GM18867 (cell line): ENCODE results near the gene EEF1G.
"Not testable (repeated sequence)": the region's sequence is repeated elsewhere in the genome, so short reads cannot be mapped to it uniquely, and the experiment has no call there.

Source experiments
- ATAC-seq: cut with Tn5 transposase; IDR thresholded peaks from one replicate; pipeline ENCODE4 v1.9.1; 2021; ENCODE audit warnings: mild to moderate bottlenecking, moderate library complexity; ENCODE audit not compliant: unreplicated experiment

EEF1G gene

DNA sequence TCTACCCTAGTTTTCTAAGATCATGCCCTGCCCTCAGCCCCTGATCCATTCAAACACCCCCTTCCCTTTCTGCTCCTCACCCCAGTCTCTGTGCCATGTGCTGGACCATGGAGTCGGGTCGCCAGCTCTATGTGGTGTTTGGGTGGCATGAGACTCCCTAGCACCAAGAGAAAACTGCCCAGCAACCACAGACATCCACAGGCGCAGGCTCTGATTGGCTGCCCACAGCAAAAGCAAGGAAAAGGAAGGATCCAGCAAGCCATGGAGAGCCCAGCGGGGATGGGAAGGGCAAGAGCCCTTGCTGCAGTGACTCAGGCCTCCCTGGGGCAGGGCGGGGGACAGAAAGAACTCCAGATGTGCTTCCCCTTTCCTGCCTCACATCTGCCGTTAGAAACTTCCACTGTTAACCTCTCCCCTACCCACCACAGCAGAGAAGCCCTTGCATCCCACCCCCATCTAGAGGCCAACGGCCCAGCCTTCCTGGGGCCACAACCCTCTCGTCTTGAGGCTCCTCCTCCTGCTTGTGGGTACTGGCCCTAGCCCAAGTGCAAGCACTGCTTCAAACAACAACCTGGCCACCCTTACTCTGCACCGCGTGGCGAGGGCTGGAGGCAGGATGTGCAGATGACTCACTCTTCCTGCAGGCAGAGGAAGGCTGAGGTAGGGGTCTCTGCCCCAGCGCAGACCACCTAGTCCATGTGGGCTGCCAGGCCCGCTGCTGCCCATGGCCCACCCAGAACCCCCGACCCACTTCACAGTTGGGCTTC lies 17.4 kb downstream of the EEF1G start:
- ATAC-seq: peak; percentile 39

DNA sequence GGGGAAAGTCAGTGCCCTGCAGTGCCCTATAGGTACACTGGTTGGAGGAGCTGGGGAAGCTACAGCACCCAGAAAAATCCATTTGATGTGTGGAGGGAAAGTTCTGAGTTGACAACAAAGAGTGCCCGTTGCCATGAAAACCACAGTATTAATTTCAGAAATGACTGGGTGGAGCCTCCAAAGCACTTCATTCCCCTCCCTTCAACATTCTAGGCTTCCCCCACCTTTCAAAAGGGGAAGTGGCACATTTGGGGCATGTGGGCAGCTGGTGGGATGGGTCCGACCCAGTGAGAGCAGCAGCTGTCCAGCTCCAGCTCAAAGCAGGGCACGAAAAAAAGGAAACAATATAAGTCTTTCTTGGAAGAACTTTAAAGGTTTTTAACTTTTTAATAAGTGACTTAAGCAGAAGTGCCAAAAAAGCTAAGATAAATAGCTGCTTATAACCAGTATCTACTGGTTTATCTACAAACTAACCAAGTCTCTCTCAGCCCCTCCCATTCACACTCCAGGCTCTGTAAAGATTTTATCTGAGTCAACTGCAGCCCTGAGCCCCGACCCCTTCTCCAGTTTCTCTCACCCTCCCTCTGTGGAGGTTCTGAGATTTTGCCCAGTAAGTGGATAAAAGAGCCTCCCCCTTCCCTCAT lies 18.1 kb downstream of the EEF1G start:
- peak; percentile 30 for ATAC-seq

DNA sequence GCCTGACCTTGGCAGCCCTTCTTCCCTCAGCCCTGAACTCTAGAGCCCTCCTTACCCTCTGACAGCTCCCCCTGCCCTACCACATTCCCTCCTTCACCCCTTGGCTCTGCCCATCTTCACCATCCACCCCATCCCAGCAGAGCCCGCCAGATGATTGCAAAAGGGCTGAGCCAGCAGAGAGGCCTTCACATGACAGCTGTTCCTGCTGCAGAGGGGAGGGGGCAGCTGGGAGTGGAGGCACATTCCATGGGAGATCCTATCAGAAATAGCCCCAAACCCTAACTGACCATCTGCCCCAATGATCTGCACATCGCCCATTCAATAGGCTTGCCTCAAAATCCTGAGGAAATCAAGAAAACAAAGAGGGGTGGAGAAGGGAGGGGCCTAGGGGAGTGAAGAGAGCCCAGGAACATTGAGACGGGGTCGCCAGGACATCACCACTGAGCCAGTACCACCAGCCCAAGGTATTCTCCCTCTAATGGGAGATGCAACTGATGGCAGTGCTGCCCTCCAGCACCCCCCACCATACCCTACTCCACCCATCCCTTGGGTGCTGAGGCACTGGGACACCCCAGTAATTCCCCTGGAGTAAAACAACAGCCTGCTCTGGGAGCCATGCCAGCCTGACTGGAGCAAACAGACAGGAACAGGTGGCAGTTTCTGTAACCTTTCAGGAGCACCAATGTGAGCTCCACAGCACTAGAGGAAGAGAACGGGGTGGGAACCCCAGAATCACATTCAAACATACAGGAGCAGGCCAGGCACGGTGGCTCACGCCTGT lies 19.1 kb downstream of the EEF1G start:
- ATAC-seq: no peak

DNA sequence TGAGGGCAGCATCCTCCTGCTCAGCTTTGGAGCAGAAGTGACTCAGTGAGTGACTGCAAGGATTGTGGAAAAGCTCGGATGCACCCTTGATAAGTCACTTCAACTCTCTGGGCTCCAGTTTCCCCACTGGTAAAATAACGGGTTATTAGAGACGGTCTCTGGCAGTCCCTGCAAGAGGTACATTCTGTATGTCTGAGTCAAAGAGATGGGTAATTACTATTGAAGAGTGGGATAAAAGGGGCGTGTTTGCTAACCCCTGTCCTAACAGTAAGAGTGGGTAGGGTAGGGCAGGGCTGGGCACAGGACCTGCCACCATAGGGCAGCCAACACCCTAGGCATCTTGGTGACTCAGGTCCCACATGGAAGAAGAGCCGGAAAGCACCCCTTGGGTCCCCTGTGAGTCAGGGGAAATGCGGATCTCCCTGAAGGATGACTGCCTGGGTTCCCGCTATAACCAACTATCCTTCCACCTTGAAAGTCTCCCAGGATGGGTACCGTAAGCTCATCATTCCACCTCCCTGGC lies 19.8 kb downstream of the EEF1G start:
- ATAC-seq: no peak

DNA sequence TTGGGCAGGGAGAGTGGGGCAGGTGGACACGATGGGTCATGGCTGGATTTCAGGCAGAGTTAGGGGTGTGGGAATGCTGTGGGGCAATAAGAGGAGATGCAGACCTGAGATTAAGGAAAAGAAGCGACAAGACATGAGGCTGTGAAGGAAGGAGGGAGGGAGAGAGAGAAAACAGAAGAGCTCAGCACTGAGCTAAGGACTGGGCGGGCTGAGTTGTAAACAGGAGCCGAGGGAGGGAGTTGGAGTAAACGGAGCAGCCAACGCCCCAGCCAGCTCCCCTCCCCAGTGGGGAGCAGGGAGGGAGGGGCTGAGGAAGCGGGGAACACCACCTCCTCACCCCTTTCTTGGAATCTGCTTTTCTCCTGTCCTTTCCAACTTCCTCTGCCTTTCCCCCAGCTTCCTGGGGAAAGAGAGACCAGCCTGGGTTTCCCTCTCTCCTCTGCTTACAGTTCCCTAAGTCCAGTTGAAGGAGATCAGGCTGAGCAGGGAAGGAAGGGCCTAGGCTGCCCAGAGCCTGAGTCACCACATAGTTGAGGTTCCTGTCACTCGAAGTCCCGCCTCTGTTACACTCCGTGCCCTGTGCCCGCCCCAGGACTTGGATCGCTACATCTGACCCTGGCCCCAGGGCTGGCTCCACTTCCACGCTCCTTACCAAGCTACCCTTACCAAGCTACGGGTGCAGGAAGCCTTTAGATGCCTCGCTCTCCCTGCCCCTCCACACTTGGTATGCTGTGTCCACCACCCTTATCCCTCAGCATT lies 20.4 kb downstream of the EEF1G start:
- ATAC-seq: no peak

DNA sequence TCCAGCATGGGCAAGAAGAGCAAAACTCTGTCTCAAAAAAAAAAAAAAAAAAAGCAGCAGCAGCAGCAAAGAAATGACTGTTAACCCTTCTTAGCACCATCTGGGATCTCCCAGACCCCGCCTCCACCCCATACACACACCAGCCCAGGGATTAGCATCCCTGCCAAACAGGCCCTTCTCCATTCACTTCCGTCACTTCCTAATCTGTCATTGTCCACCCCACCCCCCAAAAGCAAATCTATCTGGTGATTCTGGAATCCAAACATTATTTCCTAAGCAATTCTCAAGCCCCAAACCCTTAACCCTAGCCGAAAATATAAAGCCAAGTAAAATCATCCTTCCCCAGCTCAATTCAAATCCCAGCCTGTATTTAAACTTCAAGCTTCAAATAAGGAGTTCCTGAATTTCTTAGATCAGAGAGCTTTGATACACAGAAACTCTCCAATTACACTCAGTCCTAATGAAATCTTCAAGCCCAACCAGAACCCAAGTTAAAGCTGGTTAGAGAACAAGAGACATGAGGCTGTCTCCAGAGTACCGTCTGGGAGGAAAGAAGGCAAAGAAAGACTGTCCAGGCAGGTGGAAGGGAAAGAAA lies 21.1 kb downstream of the EEF1G start:
- no peak for ATAC-seq

DNA sequence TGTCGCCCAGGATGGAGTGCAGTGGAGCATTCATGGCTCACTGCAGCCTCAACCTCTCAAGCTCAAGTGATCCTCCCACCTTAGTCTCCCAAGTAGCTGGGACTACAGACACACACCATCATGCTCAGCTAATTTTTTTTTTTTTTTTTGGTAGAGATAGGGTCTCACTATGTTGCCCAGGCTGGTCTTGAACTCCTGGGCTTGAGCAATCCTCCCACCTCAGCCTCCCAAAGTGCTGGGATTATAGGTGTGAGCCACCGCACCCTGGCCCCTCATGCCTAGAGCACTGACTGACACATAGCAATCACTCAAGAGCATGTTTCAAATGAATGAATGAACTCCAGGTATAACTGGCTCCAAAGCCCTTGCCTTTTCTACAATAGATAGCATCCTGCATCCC lies 23.2 kb downstream of the EEF1G start:
- ATAC-seq: not testable (repeated sequence)

DNA sequence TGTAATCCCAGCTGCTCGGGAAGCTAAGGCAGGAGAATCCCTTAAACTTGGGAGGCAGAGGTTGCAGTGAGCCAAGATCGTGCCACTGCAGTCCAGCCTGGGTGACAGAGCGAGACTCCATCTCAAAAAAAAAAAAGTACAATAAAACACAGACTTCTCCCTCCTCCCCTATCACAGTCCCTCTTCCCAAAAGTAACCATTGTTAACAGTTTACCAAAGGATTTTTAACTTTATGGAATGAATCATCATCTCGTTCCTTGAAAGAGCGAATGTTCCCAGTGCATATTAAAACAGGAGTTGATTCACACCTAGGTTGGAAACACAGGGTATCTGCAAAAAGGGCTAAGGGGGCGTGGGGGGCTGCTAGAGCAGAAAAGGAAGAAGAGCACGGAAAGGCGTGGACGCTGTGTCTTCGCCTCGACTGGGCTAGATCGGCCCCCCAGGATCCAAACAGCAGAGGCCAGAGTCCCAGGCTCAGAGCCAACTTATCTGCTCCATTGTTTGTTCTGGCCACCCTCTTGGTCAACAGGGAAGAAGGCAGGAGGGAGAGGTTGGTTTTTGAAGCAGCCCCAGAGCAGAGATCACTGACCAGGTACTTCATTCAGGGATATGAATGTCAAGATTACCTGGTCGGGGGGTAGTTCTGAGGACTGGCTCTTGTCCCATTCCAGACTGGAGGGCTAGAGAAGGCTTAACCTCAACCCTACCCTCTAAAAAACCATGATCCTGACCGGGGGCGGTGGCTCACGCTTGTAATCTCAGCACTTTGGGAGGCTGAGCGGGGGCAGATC lies 25.0 kb downstream of the EEF1G start:
- no peak for ATAC-seq

DNA sequence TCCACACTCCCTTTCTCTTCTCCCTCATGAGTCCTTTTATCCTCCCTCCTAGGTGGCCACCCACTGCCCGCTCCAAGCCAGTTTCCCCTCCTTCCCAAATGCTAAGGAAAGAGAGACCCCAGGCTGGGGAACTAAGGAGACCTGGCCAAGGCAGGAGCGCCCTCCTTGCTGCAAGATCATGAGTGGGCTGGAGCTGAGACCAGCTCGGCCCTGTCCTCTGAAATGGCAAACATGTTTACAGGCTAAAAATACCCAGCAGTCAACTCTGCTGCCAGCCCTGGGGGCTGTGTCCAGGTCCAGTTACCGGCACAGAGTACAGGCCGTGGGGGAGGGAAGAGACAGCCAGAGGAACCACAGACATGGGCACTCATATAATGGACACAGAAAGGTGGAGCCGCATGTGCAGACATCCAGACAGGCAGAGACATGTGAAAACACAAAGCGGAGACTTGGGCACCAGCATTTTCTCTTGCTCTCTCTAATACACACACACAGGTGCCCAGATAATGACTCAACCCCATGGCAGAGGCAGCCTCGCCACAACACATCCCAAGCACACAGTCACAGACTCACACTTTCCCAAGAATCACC lies 25.9 kb downstream of the EEF1G start:
- no peak for ATAC-seq

DNA sequence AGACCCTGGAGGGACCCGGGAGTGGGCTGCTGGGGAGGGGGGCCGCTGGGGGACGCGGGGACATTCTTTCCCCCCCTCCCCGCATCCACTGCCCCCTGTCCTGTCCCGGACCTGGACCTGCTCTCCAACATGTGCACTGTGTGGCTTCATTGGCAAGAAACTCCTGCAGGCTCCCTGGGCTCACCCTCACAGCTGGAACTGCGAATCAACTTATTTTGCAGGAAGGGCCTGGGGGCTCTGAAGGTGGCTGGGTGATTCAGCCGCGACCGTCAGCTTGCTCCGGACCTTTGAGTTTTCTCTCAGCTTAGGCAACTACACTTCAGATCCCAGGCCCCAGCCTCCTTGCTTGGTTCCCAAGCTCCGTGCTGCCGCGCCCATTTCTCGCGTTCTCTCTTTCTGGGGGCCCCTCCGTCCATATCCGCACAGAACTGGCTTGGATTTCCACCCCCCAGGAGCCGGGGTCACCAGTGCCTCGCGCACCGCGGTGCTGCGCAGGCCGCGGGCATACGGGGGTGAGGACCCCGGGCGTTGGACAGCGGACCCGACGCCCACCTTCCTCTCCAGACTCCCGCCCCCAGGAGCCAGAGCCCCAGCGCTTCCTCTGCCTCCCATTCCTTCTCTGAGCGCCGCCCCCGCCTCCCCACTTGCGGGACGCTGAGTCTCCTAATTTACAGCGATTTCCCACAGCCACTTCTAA lies 26.6 kb downstream of the EEF1G start:
- ATAC-seq: no peak

DNA sequence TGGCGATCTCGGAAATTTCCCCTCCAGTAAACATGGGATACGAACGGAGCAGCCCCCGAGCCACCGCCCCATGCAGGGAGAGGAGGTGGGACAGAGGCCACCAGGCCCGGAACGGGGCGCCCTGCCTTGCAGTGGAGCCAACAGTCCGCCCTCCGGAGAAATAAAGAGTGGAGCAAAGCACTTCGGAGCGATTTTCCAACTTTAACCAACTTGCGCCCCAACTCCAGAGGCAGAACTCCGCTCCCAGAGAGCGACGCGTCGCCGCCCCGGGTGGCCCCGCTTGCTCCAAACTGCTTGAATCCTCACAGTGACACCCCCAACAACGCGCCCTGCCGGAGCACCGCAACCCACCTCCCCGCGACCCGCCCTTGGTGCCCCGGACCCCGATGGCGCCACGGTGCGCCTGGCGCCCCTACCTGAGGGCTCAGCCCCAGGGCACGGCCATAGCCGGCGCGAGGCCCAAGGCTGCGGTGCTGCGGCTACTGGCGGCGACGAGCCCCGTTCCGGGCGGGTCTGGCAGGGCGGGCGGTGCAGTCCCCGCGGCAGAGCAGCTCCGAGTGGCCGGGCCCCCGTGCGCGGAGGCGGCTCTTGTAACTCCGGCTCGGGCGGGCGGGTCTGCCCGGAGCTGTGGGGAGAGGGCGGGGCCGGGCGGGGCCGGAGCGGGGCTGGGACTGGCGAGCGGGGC lies 27.3 kb downstream of the EEF1G start, which contains the start of gene AHNAK:
TSS of gene AHNAK (minus strand) at position 563 of the 685 bp plus-strand sequence. CDS start 10,708 bp downstream, outside the sequence.
- ATAC-seq: no peak

DNA sequence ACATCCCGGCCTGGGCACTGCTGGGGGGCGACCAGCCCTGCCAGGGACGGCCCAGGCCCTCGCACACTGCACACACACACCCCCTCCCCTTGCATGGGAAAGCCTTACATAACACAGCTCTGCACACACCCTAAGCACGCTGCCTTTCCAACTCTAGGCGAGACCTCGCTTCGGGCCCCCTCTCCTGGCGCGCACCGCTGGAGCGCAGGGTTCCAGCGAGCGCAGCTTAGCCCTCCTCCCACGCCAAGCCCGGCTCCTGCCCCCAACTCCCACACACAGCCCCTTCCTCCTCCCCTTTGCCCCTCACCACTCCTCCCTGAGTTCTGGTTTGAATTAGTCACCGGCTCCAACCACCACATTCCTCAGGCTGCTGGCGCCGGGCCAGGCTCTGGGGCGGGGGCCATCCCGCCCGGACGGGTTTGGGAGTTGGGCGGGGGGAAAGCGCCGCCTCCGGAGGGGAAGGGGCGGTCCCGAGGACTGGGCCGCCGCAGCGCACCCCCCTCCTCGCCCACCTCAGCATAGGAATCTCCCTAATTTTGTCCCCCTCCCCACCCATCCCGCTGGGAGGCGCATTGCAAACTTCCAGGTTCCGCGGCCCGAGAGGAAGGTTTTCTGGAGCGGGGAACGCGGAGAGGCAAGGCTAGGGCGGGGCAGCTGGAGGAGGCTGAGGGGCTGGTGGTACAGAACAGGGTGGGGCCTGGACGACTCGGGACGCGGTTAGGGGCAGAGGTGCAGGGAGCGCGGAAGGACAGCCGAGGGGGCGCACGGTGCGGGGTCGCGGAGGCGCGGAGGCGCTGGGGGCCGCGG lies 28.1 kb downstream of the EEF1G start:
- ATAC-seq: no peak

DNA sequence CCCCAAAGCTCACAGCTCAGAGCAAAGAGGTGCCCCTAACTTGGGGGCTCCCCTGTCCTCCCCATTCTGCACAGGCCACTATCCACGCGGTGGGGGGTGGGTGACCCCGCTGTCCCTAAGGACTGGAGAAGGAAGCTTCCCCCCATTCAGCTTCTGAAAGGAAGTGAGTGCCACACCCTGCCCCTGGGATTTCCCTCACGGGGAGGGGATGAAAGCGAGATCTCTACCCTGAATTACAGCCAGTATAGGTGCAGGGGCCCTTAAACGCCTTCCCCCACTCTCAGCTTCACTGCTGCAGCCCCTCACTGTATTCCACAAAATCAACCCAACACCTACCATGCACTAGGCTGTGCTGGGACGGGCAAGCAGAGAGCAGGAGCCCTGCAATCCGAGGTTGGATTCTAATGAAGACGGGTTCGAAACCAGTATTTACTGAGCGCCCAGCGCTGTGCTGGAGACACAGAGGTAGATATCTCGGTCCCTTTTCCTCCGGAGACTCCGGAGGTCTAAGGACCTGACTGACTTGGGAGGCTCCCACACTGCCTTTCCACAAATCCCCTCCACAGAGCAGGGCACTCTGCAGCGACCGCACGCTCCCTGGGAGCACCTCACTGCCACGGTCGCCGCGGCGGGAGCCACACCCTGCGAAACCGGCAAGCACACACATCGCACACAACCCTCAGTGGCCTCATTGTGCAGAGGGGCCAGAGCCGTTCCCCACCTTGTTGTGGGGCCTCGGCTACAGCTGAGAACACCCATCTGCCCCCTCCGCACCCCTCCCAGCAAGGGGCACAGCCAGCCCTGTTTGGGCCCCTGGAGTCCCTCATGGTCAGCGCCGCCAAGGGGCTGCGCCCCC lies 28.9 kb downstream of the EEF1G start:
- no peak for ATAC-seq

DNA sequence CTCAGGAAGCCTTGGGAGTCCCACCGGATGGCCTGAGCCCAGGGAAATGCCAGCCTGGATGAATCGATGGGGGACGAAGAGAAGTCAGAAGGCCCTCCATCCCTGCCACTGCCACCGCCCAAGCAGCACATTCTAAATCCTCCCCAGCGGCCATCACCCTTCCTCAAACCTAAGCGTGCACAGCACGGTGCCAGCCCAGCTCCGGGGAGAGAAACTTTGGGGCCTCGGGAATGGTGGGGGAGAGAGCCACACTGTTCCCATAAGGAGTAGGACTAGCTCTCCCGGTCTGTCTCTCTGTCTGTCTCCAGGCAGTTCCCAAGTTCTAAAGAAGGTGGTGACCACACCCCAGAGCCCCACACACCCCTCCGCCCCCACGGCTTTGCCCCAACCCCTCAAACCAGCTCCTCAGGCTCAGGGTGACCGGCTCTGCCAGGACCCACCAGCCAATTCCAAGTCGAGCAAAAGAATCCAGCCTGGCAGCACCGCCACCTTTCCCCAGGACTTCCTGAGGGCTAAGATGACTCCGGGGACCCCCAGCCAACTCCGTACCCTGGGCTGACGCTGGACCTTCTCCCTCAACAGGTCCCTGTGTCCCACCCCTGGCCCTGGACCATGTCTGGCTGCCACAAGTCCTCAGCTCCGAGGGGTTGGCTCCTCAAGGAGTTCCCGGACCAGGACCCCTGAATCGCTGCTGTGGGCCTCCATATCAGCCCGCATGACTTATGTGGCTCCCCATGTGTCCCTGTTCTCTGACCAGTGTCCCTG lies 29.8 kb downstream of the EEF1G start:
- ATAC-seq: no peak

DNA sequence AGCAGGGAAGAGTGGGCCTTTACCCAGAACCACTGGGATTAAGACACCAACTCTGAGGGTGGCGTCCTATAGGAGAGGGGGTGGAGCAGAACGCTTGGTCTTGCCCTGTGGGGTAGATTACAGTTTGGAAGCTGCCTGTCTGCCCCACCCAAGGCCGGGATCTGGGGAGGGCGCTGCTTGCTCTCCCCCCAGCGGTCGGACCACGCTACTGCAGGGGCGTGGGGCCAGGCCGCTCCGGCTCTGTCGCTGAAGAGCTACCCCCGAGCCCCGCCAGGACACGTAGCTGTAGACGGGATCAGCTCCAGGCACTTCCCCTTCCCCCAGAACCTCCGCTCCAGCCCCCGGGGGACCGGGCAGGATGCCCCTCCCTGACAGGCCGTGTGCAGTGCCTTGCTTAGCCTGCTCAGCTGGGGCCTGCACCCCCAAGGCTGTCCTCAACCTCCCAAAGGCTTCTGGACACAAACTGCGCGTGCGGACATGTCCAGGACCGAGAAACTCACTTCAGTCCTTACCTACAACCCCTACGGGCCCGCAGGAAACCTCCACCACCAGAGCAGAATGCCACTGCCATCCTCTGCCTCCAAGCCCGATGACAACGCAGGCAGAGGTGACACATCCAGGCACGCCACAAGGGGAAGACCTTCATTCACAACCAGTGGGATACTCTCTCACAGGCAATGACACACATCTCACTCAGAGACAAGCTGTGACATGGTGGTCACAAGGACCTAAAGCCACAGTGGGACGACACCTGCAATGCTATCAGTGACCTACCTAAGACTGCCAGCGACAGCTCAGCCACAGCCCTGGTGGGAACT lies 30.7 kb downstream of the EEF1G start:
- ATAC-seq: peak; percentile 40
